ENCODE data around the gene NCL.
A peak's percentile ranks its signal among the peaks of the same experiment; 100 is the strongest.

The NCL gene

GRCh38 chr2:231488331-231488730, 24.0 kb upstream of the NCL start:
- H3K27me3 ChIP-seq (ENCODE audit: control insufficient read depth in 2 of 2, insufficient read depth in 2 of 2, low read length in 2 of 2), result no peaks in the 10 kb centered on the region
- H3K9me3 ChIP-seq (ENCODE audit: control insufficient read depth in 2 of 2, low read length in 2 of 2), result no peaks in the 10 kb centered on the region
- H3K9ac ChIP-seq (ENCODE audit: low read depth in 1 of 2, low read length in 2 of 2), result no peak overlapping the region
- H3K4me3 ChIP-seq (ENCODE audit: low read length in 2 of 2), result no peak overlapping the region
- no peaks in the 10 kb centered on the region for H3K4me1 ChIP-seq (ENCODE audit: control insufficient read depth in 2 of 2, insufficient read depth in 2 of 2, low read length in 2 of 2)
- no peak overlapping the region for H3K27ac ChIP-seq (ENCODE audit: low read depth in 2 of 2, low read length in 2 of 2)
- no peaks in the 10 kb centered on the region for H3K36me3 ChIP-seq (ENCODE audit: control insufficient read depth in 2 of 2, insufficient read depth in 2 of 2, low read length in 2 of 2)

GRCh38 chr2:231486851-231487596, 22.7 kb upstream of the NCL start:
- no peak overlapping the region for H3K9ac ChIP-seq (ENCODE audit: low read depth in 1 of 2, low read length in 2 of 2)
- H3K36me3 ChIP-seq (ENCODE audit: control insufficient read depth in 2 of 2, insufficient read depth in 2 of 2, low read length in 2 of 2), result no peaks in the 10 kb centered on the region
- no peaks in the 10 kb centered on the region for H3K27me3 ChIP-seq (ENCODE audit: control insufficient read depth in 2 of 2, insufficient read depth in 2 of 2, low read length in 2 of 2)
- H3K9me3 ChIP-seq (ENCODE audit: control insufficient read depth in 2 of 2, low read length in 2 of 2), result no peaks in the 10 kb centered on the region
- H3K4me3 ChIP-seq (ENCODE audit: low read length in 2 of 2), result no peak overlapping the region
- H3K4me1 ChIP-seq (ENCODE audit: control insufficient read depth in 2 of 2, insufficient read depth in 2 of 2, low read length in 2 of 2), result peaks cover 0 to 4% of the 10 kb centered on the region in 2 donors
- H3K27ac ChIP-seq (ENCODE audit: low read depth in 2 of 2, low read length in 2 of 2), result no peak overlapping the region

DNA sequence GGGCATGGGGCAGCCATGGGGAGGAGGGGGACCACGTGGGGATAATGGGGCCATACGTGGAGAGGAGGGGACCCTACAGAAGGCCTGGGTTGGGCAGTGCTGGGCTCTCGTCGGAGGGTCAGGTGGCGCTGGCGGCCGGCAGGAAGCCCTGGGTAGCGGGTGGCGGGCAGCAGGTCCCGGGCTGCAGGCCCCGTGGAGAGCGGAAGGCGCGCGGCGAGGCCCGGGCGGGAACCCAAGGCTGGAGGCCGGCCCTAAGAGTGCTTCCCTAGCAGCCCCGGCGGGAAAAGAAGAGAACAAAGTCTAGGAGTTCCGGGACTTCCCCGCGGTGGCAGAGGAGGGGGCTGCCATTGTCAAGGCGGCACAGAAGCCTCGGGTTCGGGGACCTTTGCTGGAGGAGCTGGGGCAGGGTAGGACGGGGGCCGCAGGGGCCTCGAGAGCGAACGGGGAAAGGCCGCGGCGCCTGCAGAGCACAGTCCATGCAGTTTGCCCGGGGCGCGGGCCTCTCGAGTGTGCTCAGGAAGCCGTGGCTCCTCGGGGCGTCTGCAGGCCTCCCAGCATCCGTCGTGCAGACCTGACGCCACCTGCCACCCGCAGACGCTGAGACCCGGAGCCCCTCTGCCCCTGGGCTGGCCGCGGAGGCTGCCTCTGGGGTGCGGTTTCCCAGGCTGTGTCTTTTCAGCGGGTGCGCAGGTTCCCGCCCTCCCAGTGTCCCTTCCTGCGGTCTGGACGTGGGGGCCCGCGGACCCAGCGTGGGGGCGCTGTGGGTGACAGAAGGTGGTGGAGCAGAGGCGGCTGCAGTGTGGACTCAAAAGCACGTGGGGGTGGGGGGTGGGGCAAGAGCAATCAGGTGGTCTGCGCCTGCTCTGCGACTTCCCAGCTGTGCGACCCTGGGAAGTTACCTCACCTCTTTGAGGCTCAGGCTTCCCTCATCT, 19.4 kb upstream of the NCL start:
- Histone ChIP-seq H3K27me3 (ENCODE audit: control insufficient read depth in 2 of 2, insufficient read depth in 2 of 2, low read length in 2 of 2) (no peaks in the 10 kb centered on the region), H3K27ac (ENCODE audit: low read depth in 2 of 2, low read length in 2 of 2) (peak overlapping the region; percentile 43 to 61), H3K36me3 (ENCODE audit: control insufficient read depth in 2 of 2, insufficient read depth in 2 of 2, low read length in 2 of 2) (no peaks in the 10 kb centered on the region), H3K4me1 (ENCODE audit: control insufficient read depth in 2 of 2, insufficient read depth in 2 of 2, low read length in 2 of 2) (peaks cover 0 to 4% of the 10 kb centered on the region in 2 donors), H3K9ac (ENCODE audit: low read depth in 1 of 2, low read length in 2 of 2) (peak overlapping the region; percentile 41 to 78), H3K9me3 (ENCODE audit: control insufficient read depth in 2 of 2, low read length in 2 of 2) (no peaks in the 10 kb centered on the region), H3K4me3 (ENCODE audit: low read length in 2 of 2) (peak overlapping the region; percentile 13 to 72)

DNA sequence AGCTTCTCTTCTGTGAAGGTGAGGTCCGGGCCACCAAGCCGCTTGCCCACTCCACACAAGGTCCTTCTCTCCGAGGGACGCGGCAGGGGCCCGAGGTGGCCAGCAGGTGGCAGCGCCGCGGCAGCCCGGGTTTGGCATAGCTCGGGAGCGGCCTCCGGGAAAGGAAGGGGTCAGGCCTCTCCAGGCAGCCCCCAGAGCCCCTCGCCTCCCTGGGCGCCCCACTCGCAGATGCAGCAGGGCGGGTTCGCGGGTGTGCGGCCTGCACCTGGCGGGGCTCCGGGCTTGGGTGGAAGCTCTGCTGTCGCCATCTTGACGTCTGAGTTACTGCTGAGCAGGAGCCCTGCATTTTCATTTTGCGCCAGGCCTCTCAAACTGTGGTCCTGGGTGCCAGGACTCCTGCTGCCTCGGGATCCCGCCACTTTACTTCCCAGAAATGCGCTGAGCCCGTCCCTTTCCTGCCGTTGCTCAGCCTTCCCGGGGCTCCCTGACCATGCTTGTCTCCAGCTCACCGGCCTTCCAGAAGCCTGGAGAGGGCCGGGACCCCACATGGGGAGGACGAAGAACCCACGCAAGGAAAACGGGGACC, 18.6 kb upstream of the NCL start:
- H3K4me3 ChIP-seq (ENCODE audit: low read length in 2 of 2), result peak overlapping the region; percentile 61 to 72
- H3K27me3 ChIP-seq (ENCODE audit: control insufficient read depth in 2 of 2, insufficient read depth in 2 of 2, low read length in 2 of 2), result no peaks in the 10 kb centered on the region
- peak overlapping the region; percentile 41 to 78 for H3K9ac ChIP-seq (ENCODE audit: low read depth in 1 of 2, low read length in 2 of 2)
- peaks cover 0 to 4% of the 10 kb centered on the region in 2 donors for H3K4me1 ChIP-seq (ENCODE audit: control insufficient read depth in 2 of 2, insufficient read depth in 2 of 2, low read length in 2 of 2)
- no peaks in the 10 kb centered on the region for H3K9me3 ChIP-seq (ENCODE audit: control insufficient read depth in 2 of 2, low read length in 2 of 2)
- H3K36me3 ChIP-seq (ENCODE audit: control insufficient read depth in 2 of 2, insufficient read depth in 2 of 2, low read length in 2 of 2), result no peaks in the 10 kb centered on the region
- peak overlapping the region; percentile 43 to 61 for H3K27ac ChIP-seq (ENCODE audit: low read depth in 2 of 2, low read length in 2 of 2)

- H3K4me1 ChIP-seq (ENCODE audit: control insufficient read depth in 2 of 2, insufficient read depth in 2 of 2, low read length in 2 of 2), result peaks cover 0 to 4% of the 10 kb centered on the region in 2 donors
- H3K27me3 ChIP-seq (ENCODE audit: control insufficient read depth in 2 of 2, insufficient read depth in 2 of 2, low read length in 2 of 2), result no peaks in the 10 kb centered on the region
- H3K9me3 ChIP-seq (ENCODE audit: control insufficient read depth in 2 of 2, low read length in 2 of 2), result no peaks in the 10 kb centered on the region
- H3K36me3 ChIP-seq (ENCODE audit: control insufficient read depth in 2 of 2, insufficient read depth in 2 of 2, low read length in 2 of 2), result no peaks in the 10 kb centered on the region
- H3K27ac ChIP-seq (ENCODE audit: low read depth in 2 of 2, low read length in 2 of 2), result no peak overlapping the region
- no peak overlapping the region for H3K9ac ChIP-seq (ENCODE audit: low read depth in 1 of 2, low read length in 2 of 2)
- H3K4me3 ChIP-seq (ENCODE audit: low read length in 2 of 2), result no peak overlapping the region
Measured at GRCh38 chr2:231480781-231481180, 16.5 kb upstream of the NCL start.

DNA sequence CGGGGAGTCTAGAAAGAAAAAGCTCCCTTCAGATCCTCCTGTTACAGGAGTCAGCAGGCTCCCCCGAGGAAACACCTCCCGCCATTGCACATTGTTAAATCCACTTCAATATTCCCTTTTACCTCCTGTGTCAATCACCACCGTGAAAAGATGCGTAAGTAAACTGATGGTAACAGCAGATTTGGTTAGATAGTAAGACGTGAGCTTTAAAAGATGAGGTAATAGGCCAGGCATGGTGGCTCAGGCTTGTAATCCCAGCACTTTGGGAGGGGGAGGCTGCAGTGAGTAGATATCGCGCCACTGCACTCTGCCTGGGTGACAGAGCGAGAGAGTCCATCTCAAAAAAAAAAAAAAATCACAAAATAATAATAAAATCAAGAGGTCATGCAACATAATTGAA, 15.2 kb upstream of the NCL start:
- Histone ChIP-seq H3K36me3 (ENCODE audit: control insufficient read depth in 2 of 2, insufficient read depth in 2 of 2, low read length in 2 of 2) (no peaks in the 10 kb centered on the region), H3K27me3 (ENCODE audit: control insufficient read depth in 2 of 2, insufficient read depth in 2 of 2, low read length in 2 of 2) (no peaks in the 10 kb centered on the region), H3K9ac (ENCODE audit: low read depth in 1 of 2, low read length in 2 of 2) (no peak overlapping the region), H3K27ac (ENCODE audit: low read depth in 2 of 2, low read length in 2 of 2) (no peak overlapping the region), H3K4me1 (ENCODE audit: control insufficient read depth in 2 of 2, insufficient read depth in 2 of 2, low read length in 2 of 2) (peaks cover 0 to 4% of the 10 kb centered on the region in 2 donors), H3K9me3 (ENCODE audit: control insufficient read depth in 2 of 2, low read length in 2 of 2) (no peaks in the 10 kb centered on the region), H3K4me3 (ENCODE audit: low read length in 2 of 2) (no peak overlapping the region)

DNA sequence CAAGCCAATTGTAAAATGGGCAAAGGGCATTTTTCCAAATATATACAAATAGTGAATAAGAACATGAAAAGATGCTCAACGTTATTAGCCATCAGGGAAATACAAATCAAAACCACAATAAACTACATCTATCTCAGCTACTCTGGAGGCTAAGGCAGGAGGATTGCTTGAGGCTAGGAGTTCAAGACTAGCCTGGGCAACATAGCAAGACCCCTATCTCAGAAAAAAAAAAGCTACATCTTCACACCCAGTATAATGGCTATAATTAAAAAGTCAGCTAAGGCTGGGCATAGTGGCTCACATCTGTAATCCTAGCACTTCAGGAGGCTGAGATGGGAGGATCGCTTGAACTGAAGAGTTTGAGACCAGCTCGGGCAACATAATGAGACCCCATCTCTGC, 12.6 kb upstream of the NCL start:
- no peak overlapping the region for H3K9ac ChIP-seq (ENCODE audit: low read depth in 1 of 2, low read length in 2 of 2)
- H3K36me3 ChIP-seq (ENCODE audit: control insufficient read depth in 2 of 2, insufficient read depth in 2 of 2, low read length in 2 of 2), result no peaks in the 10 kb centered on the region
- no peak overlapping the region for H3K4me3 ChIP-seq (ENCODE audit: low read length in 2 of 2)
- H3K27me3 ChIP-seq (ENCODE audit: control insufficient read depth in 2 of 2, insufficient read depth in 2 of 2, low read length in 2 of 2), result no peaks in the 10 kb centered on the region
- H3K27ac ChIP-seq (ENCODE audit: low read depth in 2 of 2, low read length in 2 of 2), result no peak overlapping the region
- H3K9me3 ChIP-seq (ENCODE audit: control insufficient read depth in 2 of 2, low read length in 2 of 2), result no peaks in the 10 kb centered on the region
- no peaks in the 10 kb centered on the region for H3K4me1 ChIP-seq (ENCODE audit: control insufficient read depth in 2 of 2, insufficient read depth in 2 of 2, low read length in 2 of 2)

- H3K27me3 ChIP-seq (ENCODE audit: control insufficient read depth in 2 of 2, insufficient read depth in 2 of 2, low read length in 2 of 2), result no peaks in the 10 kb centered on the region
- H3K9me3 ChIP-seq (ENCODE audit: control insufficient read depth in 2 of 2, low read length in 2 of 2), result no peaks in the 10 kb centered on the region
- no peak overlapping the region for H3K27ac ChIP-seq (ENCODE audit: low read depth in 2 of 2, low read length in 2 of 2)
- H3K36me3 ChIP-seq (ENCODE audit: control insufficient read depth in 2 of 2, insufficient read depth in 2 of 2, low read length in 2 of 2), result no peaks in the 10 kb centered on the region
- H3K4me3 ChIP-seq (ENCODE audit: low read length in 2 of 2), result no peak overlapping the region
- no peaks in the 10 kb centered on the region for H3K4me1 ChIP-seq (ENCODE audit: control insufficient read depth in 2 of 2, insufficient read depth in 2 of 2, low read length in 2 of 2)
- no peak overlapping the region for H3K9ac ChIP-seq (ENCODE audit: low read depth in 1 of 2, low read length in 2 of 2)
Measured at GRCh38 chr2:231475965-231476364, 11.7 kb upstream of the NCL start.

GRCh38 chr2:231472816-231473215, 8.5 kb upstream of the NCL start:
- H3K9me3 ChIP-seq (ENCODE audit: control insufficient read depth in 2 of 2, low read length in 2 of 2), result no peaks in the 10 kb centered on the region
- H3K4me3 ChIP-seq (ENCODE audit: low read length in 2 of 2), result no peak overlapping the region

More at GRCh38 chr2:231472816-231473215, 8.5 kb upstream of the NCL start:
- no peaks in the 10 kb centered on the region for H3K36me3 ChIP-seq (ENCODE audit: control insufficient read depth in 2 of 2, insufficient read depth in 2 of 2, low read length in 2 of 2)
- H3K27me3 ChIP-seq (ENCODE audit: control insufficient read depth in 2 of 2, insufficient read depth in 2 of 2, low read length in 2 of 2), result no peaks in the 10 kb centered on the region
- H3K4me1 ChIP-seq (ENCODE audit: control insufficient read depth in 2 of 2, insufficient read depth in 2 of 2, low read length in 2 of 2), result no peaks in the 10 kb centered on the region
- H3K9ac ChIP-seq (ENCODE audit: low read depth in 1 of 2, low read length in 2 of 2), result no peak overlapping the region
- H3K27ac ChIP-seq (ENCODE audit: low read depth in 2 of 2, low read length in 2 of 2), result no peak overlapping the region

All from mucosa of rectum (tissue), 2 donors.